Smooth muscle cell (in vitro differentiated cells): ENCODE results near the gene NQO2. TPM values are rescaled to one million over a fixed set of nuclear protein-coding genes. Genes with fewer than 3 reads are reported as not detected.

Source experiments
- DNase-seq: peaks from one replicate; lab custom pipeline; 2025; ENCODE audit not compliant: unreplicated experiment; lab: John Stamatoyannopoulos, UW
- H2AFZ ChIP-seq: fragments of 200-600 bp; sonication (generic); 2 replicates; pipeline ENCODE4 v1.6.0; 2016; ENCODE audit warnings: antibody characterized with exemption, low read depth, mild to moderate bottlenecking
- H3F3A ChIP-seq: fragments of 200-600 bp; sonication (generic); 2 replicates; pipeline ENCODE4 v1.6.0; 2017; ENCODE audit warnings: antibody characterized with exemption, low read depth
- H3K27ac ChIP-seq: fragments of 200-600 bp; sonication (generic); 2 replicates; pipeline ENCODE4 v1.5.1; 2016; ENCODE audit warnings: low read depth, mild to moderate bottlenecking
- H3K27me3 ChIP-seq: fragments of 200-600 bp; sonication (generic); 2 replicates; pipeline ENCODE4 v1.6.1; 2016; ENCODE audit warnings: low read depth, mild to moderate bottlenecking
- H3K36me3 ChIP-seq: fragments of 200-600 bp; sonication (generic); 2 replicates; pipeline ENCODE4 v1.5.1; 2016; ENCODE audit warnings: low read depth
- H3K4me1 ChIP-seq: fragments of 200-600 bp; sonication (generic); 2 replicates; pipeline ENCODE4 v1.5.1; 2016; ENCODE audit warnings: low read depth
- H3K4me2 ChIP-seq: fragments of 200-600 bp; sonication (generic); 2 replicates; pipeline ENCODE4 v1.6.0; 2016; ENCODE audit warnings: mild to moderate bottlenecking
- H3K4me3 ChIP-seq: fragments of 200-600 bp; sonication (generic); 2 replicates; pipeline ENCODE4 v1.5.1; 2016; ENCODE audit warnings: mild to moderate bottlenecking
- H3K79me2 ChIP-seq: fragments of 200-600 bp; sonication (generic); 2 replicates; pipeline ENCODE4 v1.6.0; 2016; ENCODE audit warnings: low read depth, mild to moderate bottlenecking
- H3K9ac ChIP-seq: fragments of 200-600 bp; sonication (generic); 2 replicates; pipeline ENCODE4 v1.6.0; 2016; ENCODE audit warnings: low read depth
- H3K9me3 ChIP-seq: fragments of 200-600 bp; sonication (generic); replicated peaks from 2 replicates; pipeline ENCODE4 v1.5.1; 2016; ENCODE audit warnings: low read depth
- H4K20me1 ChIP-seq: fragments of 200-600 bp; sonication (generic); 2 replicates; pipeline ENCODE4 v1.6.0; 2016; ENCODE audit warnings: low read depth
- WGBS: methylation state at CpG from one replicate; pipeline ENCODE4 v1.1.7; 2016; ENCODE audit warnings: low lambda C conversion rate; 5-methylcytosine and 5-hydroxymethylcytosine counted together
- polyA plus RNA-seq: library from polyadenylated mRNA; unstranded; fragments of >200 nt; fragmentation: Nextera tagmentation; extraction: Ambion mirVana; gene quantifications from 2 replicates; pipeline ENCODE4 v1.2.1, GENCODE V29; 2016
- total RNA-seq: library from RNA; depleted of rRNA; stranded (reverse); fragments of >200 nt; gene quantifications from 2 replicates; pipeline ENCODE4 v1.2.3, GENCODE V29; 2014
- TF ChIP-seq, protein P1 (sequence below): fragments of 200-600 bp; sonication (generic); IDR thresholded peaks from 2 replicates; pipeline ENCODE4 v1.5.1; 2017; ENCODE audit warnings: borderline replicate concordance, mild to moderate bottlenecking, antibody characterized with exemption; ENCODE audit not compliant: insufficient read depth, poor library complexity, severe bottlenecking

Gene NQO2
- total and polyA plus RNA-seq, 2 experiments from 2014 or later: 12.9 to 49.0 TPM

DNA sequence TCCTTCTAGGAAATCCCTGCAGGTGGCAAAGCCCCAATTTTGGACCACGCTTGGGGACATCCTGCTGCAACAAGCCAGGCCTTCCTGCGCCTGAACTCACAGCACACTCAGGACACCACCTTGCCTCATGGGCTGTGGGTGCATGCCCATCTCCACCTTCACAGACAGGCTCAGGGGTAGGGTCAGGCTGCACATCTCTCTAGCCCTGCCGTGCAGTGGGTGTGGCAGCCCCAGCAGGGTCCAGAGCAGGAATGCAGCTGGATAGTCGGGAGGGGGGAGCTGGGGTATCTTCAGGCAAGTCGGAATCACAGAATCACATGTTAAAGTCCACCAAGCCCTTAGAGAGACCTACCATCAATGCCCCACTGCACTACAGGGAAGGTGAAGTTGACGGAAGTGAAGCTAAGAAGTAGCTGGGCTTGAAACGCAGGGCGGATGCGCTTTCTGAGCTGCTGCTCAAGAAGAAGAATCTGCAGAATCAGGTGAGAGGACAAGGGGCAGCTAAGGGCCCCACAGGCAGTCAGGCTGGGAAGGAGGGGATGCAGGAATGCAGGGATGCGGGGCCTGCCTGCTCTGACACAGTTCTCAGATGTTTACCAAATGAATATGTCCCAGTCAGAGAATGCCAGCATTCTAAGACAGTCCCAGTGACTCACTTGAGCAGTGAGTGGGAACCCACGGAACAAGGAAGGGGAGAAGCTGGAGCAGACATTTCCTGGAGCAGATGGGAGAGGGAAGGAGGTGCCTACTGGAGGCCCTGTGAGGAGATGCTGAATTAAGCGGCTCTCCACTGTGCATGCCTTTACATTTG is 39.6 kb upstream of the NQO2 start:
- Histone ChIP-seq H3K4me3 (no peak overlapping the region), H3K9me3 (no peaks in the 10 kb centered on the region), H3K9ac (no peak overlapping the region), H4K20me1 (peaks cover 22% of the 10 kb centered on the region), H3F3A (peaks cover 5% of the 10 kb centered on the region), H3K27me3 (no peaks in the 10 kb centered on the region), H3K4me2 (no peak overlapping the region), H3K27ac (peak overlapping the region; percentile 67), H3K4me1 (peaks cover 15% of the 10 kb centered on the region), H3K79me2 (peaks cover 45% of the 10 kb centered on the region), H3K36me3 (no peaks in the 10 kb centered on the region), H2AFZ (no peak overlapping the region)
- 60% methylated on average over 12 of the region's 12 CpGs for WGBS
- TF ChIP-seq, protein P1, sequence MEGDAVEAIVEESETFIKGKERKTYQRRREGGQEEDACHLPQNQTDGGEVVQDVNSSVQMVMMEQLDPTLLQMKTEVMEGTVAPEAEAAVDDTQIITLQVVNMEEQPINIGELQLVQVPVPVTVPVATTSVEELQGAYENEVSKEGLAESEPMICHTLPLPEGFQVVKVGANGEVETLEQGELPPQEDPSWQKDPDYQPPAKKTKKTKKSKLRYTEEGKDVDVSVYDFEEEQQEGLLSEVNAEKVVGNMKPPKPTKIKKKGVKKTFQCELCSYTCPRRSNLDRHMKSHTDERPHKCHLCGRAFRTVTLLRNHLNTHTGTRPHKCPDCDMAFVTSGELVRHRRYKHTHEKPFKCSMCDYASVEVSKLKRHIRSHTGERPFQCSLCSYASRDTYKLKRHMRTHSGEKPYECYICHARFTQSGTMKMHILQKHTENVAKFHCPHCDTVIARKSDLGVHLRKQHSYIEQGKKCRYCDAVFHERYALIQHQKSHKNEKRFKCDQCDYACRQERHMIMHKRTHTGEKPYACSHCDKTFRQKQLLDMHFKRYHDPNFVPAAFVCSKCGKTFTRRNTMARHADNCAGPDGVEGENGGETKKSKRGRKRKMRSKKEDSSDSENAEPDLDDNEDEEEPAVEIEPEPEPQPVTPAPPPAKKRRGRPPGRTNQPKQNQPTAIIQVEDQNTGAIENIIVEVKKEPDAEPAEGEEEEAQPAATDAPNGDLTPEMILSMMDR: no peak
- no peak for DNase-seq

DNA sequence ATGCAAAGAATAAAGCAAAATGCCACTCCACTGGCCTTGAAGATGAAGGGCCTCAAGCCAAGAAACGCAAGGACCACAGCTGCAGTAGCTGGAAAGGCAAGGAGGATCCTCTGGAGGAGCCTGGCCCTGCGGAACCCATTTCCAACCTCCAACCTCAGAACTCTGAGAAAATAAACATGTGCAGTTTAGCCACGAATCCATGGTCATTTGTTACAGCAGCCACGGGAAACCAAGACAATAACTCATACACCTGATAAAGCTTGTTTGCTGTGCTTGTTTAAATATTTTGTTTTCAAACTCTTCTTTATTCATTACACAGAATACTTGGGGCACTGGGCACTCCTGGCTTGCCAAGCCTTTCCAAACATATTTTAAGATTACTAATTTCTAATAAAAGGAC is 38.8 kb upstream of the NQO2 start:
- WGBS: 87% methylated on average over 4 of the region's 4 CpGs
- H3K27ac ChIP-seq: peak overlapping the region; percentile 67
- H2AFZ ChIP-seq: no peak overlapping the region
- H3K4me2 ChIP-seq: no peak overlapping the region
- no peaks in the 10 kb centered on the region for H3K9me3 ChIP-seq
- H3K36me3 ChIP-seq: no peaks in the 10 kb centered on the region
- no peak overlapping the region for H3K9ac ChIP-seq
- H3K27me3 ChIP-seq: no peaks in the 10 kb centered on the region
- peaks cover 52% of the 10 kb centered on the region for H3K79me2 ChIP-seq
- peaks cover 5% of the 10 kb centered on the region for H3F3A ChIP-seq
- TF ChIP-seq, protein P1: no peak
- peaks cover 15% of the 10 kb centered on the region for H3K4me1 ChIP-seq
- peaks cover 24% of the 10 kb centered on the region for H4K20me1 ChIP-seq
- no peak for DNase-seq
- no peak overlapping the region for H3K4me3 ChIP-seq

DNA sequence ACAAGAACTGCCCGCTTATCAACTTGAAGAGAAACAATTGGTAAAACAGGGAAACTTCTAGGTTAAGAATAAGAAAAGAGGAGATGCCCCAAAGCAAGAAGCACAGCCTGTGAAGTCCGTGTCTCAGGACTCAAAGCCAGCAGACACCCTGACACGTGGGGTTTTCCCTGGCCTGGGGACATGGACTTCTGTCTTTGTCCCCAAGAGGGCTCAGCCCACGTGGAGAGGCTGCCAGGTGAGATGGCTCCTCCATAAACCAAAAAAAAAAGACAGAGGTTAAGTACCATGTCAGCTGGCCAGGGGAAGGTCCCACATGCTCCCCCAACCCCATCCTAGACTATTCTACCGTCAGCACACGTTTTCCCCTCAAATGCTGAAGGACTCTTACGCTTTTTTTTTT is 38.2 kb upstream of the NQO2 start:
- Histone ChIP-seq H3K4me2 (no peak overlapping the region), H3F3A (peaks cover 5% of the 10 kb centered on the region), H2AFZ (no peak overlapping the region), H3K27me3 (no peaks in the 10 kb centered on the region), H3K27ac (peak overlapping the region; percentile 67), H3K9ac (no peak overlapping the region), H4K20me1 (peaks cover 25% of the 10 kb centered on the region), H3K4me1 (peaks cover 15% of the 10 kb centered on the region), H3K9me3 (no peaks in the 10 kb centered on the region), H3K4me3 (no peak overlapping the region), H3K79me2 (peaks cover 58% of the 10 kb centered on the region), H3K36me3 (no peaks in the 10 kb centered on the region)
- no peak for DNase-seq
- 89% methylated on average over 7 of the region's 7 CpGs for WGBS
- TF ChIP-seq, protein P1: no peak

DNA sequence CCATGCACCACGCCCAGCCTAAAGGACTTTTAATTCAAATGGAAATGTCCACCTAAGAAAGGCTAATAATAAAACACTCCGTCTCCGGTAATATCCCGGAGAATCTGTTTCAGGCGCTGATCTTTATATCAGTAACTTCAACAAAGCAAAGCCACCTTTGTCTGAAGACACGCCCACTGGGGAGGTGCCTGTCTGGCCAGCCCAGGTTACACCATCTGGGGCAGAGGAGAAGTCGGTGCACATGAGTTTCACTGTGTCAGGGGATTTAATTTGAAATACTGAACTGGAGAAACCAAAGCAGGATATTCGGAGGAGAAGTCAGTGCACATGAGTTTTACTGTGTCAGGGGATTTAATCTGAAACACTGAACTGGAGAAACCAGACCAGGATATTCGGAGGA is 37.7 kb upstream of the NQO2 start:
- Histone ChIP-seq H3K36me3 (no peaks in the 10 kb centered on the region), H3K27ac (no peak overlapping the region), H3K79me2 (peaks cover 63% of the 10 kb centered on the region), H3F3A (peaks cover 5% of the 10 kb centered on the region), H3K9me3 (no peaks in the 10 kb centered on the region), H3K4me2 (no peak overlapping the region), H3K4me1 (peaks cover 15% of the 10 kb centered on the region), H4K20me1 (peaks cover 30% of the 10 kb centered on the region), H3K9ac (no peak overlapping the region), H3K27me3 (no peaks in the 10 kb centered on the region), H3K4me3 (no peak overlapping the region), H2AFZ (no peak overlapping the region)
- no peak for DNase-seq
- TF ChIP-seq, protein P1: no peak
- WGBS: 85% methylated on average over 9 of the region's 9 CpGs
